Neural cell (in vitro differentiated cells): Measurements from ENCODE around the gene NDUFV2. TPM values are rescaled to one million over a fixed set of nuclear protein-coding genes. Genes with fewer than 3 reads are reported as not detected.
"Not testable (repeated sequence)": the region's sequence is repeated elsewhere in the genome, so short reads cannot be mapped to it uniquely, and the experiment has no call there.

Experiments used
- H2AFZ ChIP-seq: fragments of 200-600, 300-800 bp; sonication (generic), shearing (Covaris generic); 2 replicates; pipeline ENCODE4 v1.6.0; 2014; ENCODE audit warnings: low read depth, mild to moderate bottlenecking, antibody characterized with exemption, low read length, moderate library complexity
- H3F3A ChIP-seq: fragments of 200-600 bp; shearing (Covaris generic); 2 replicates; pipeline ENCODE4 v1.6.1; 2016; ENCODE audit warnings: mild to moderate bottlenecking, moderate library complexity, mixed read lengths, antibody characterized with exemption, low read length; ENCODE audit not compliant: insufficient read depth, poor library complexity, severe bottlenecking
- H3K27ac ChIP-seq: fragments of 200-600, 300-800 bp; sonication (generic), shearing (Covaris generic); 2 replicates; pipeline ENCODE4 v1.5.1; 2014; ENCODE audit warnings: mild to moderate bottlenecking, low read length, moderate library complexity
- H3K27me3 ChIP-seq: fragments of 300-800, 200-600 bp; sonication (generic), shearing (Covaris generic); 2 replicates; pipeline ENCODE4 v1.6.0; 2014; ENCODE audit warnings: mild to moderate bottlenecking, low read depth, low read length, moderate library complexity; ENCODE audit not compliant: insufficient read depth
- H3K36me3 ChIP-seq: fragments of 300-800, 200-600 bp; sonication (generic), shearing (Covaris generic); 2 replicates; pipeline ENCODE4 v1.5.1; 2014; ENCODE audit warnings: mild to moderate bottlenecking, antibody characterized with exemption, low read length, moderate library complexity; ENCODE audit not compliant: insufficient read depth
- H3K4me2 ChIP-seq: fragments of 300-800, 200-600 bp; sonication (generic), shearing (Covaris generic); 2 replicates; pipeline ENCODE4 v1.6.0; 2014; ENCODE audit warnings: mild to moderate bottlenecking, low read length
- H3K4me3 ChIP-seq: fragments of 300-800, 200-600 bp; sonication (generic), shearing (Covaris generic); 2 replicates; pipeline ENCODE4 v1.5.1; 2014; ENCODE audit warnings: mild to moderate bottlenecking, low read length, moderate library complexity
- H3K79me2 ChIP-seq: fragments of 200-600 bp; shearing (Covaris generic); replicated peaks from 2 replicates; pipeline ENCODE4 v1.6.0; 2014; ENCODE audit warnings: mild to moderate bottlenecking, low read length, moderate library complexity; ENCODE audit not compliant: insufficient read depth
- H3K9ac ChIP-seq: fragments of 300-800, 200-600 bp; sonication (generic), shearing (Covaris generic); 2 replicates; pipeline ENCODE4 v1.6.1; 2016; ENCODE audit warnings: mild to moderate bottlenecking, low read length, mixed read lengths
- H3K9me2 ChIP-seq: fragments of 200-600 bp; shearing (Covaris generic); 2 replicates; pipeline ENCODE4 v1.6.1; 2016; ENCODE audit warnings: mild to moderate bottlenecking, low read length, mixed read lengths; ENCODE audit not compliant: insufficient read depth
- H3K9me3 ChIP-seq: fragments of 200-600, 300-800 bp; sonication (generic), shearing (Covaris generic); 2 replicates; pipeline ENCODE4 v1.6.1; 2016; ENCODE audit warnings: mild to moderate bottlenecking, mixed run types, low read length, moderate library complexity, mixed read lengths
- H4K20me1 ChIP-seq: fragments of 200-600 bp; shearing (Covaris generic); 2 replicates; pipeline ENCODE4 v1.6.1; 2016; ENCODE audit warnings: mild to moderate bottlenecking, mixed run types; ENCODE audit not compliant: insufficient read depth
- EP300 ChIP-seq: fragments of 450-650 bp; conservative IDR thresholded peaks from 2 replicates; pipeline ENCODE4 v1.6.1; 2014; ENCODE audit warnings: antibody characterized with exemption, mild to moderate bottlenecking, moderate library complexity; ENCODE audit not compliant: poor library complexity, severe bottlenecking
- MXI1 ChIP-seq: fragments of 450-650 bp; conservative IDR thresholded peaks from 2 replicates; pipeline ENCODE4 v1.6.1; 2014; ENCODE audit warnings: antibody characterized with exemption, mild to moderate bottlenecking; ENCODE audit not compliant: poor library complexity, severe bottlenecking
- POLR2AphosphoS5 ChIP-seq: IDR thresholded peaks from 2 replicates; pipeline ENCODE4 v1.6.1; 2012
- RAD21 ChIP-seq: fragments of 450-650 bp; conservative IDR thresholded peaks from 2 replicates; pipeline ENCODE4 v1.6.1; 2014; ENCODE audit warnings: antibody characterized with exemption, mild to moderate bottlenecking, moderate library complexity
- SMC3 ChIP-seq: fragments of 450-650 bp; conservative IDR thresholded peaks from 2 replicates; pipeline ENCODE4 v1.6.1; 2014; ENCODE audit warnings: antibody characterized with exemption, mild to moderate bottlenecking, moderate library complexity; ENCODE audit not compliant: poor library complexity
- TAF1 ChIP-seq: IDR thresholded peaks from 2 replicates; pipeline ENCODE4 v1.6.1; 2012; ENCODE audit warnings: low read depth
- polyA plus RNA-seq: library from polyadenylated mRNA; depleted of rRNA; stranded (reverse); fragments of >200 nt; gene quantifications from 2 replicates; pipeline ENCODE4 v1.2.3, GENCODE V29; 2014
- TF ChIP-seq, protein P1 (sequence below): fragments of 450-650 bp; IDR thresholded peaks from 2 replicates; pipeline ENCODE4 v1.5.1; 2014; ENCODE audit warnings: antibody characterized with exemption, mild to moderate bottlenecking, moderate library complexity; ENCODE audit not compliant: poor library complexity, severe bottlenecking
- TF ChIP-seq, protein P2 (sequence below): IDR thresholded peaks from 2 replicates; pipeline ENCODE4 v1.6.1; 2012; ENCODE audit warnings: borderline replicate concordance

NDUFV2 gene
- polyA plus RNA-seq, 1 donor from 2014 or later, result 285 TPM

GRCh38 chr18:9088252-9088651 lies 14.2 kb upstream of the NDUFV2 start:
- TF ChIP-seq RAD21 (no peak), POLR2AphosphoS5 (no peak), EP300 (no peak), SMC3 (no peak)
- H3F3A ChIP-seq, result no peaks in the 10 kb centered on the region

GRCh38 chr18:9088727-9089126 lies 13.8 kb upstream of the NDUFV2 start:
- H3K9me2 ChIP-seq, H3F3A ChIP-seq, H3K9me3 ChIP-seq, H3K4me2 ChIP-seq, H3K9ac ChIP-seq, H3K36me3 ChIP-seq, H3K79me2 ChIP-seq, H3K27ac ChIP-seq, H3K27me3 ChIP-seq, H4K20me1 ChIP-seq, H2AFZ ChIP-seq, H3K4me3 ChIP-seq: not testable (repeated sequence)

More at GRCh38 chr18:9088252-9088651, 14.2 kb upstream of the NDUFV2 start:
- no peaks in the 10 kb centered on the region for H3K9me2 ChIP-seq
- no peak overlapping the region for H2AFZ ChIP-seq
- no peak overlapping the region for H3K9ac ChIP-seq
- H3K4me2 ChIP-seq, result no peak overlapping the region
- H3K79me2 ChIP-seq, result no peaks in the 10 kb centered on the region
- H4K20me1 ChIP-seq, result no peaks in the 10 kb centered on the region
- no peak overlapping the region for H3K4me3 ChIP-seq
- H3K9me3 ChIP-seq, result no peaks in the 10 kb centered on the region
- H3K27ac ChIP-seq, result no peak overlapping the region
- no peaks in the 10 kb centered on the region for H3K27me3 ChIP-seq
- H3K36me3 ChIP-seq, result no peaks in the 10 kb centered on the region

- Histone ChIP-seq H4K20me1 (no peaks in the 10 kb centered on the region), H3K9me3 (no peaks in the 10 kb centered on the region), H3K9me2 (no peaks in the 10 kb centered on the region), H3K79me2 (no peaks in the 10 kb centered on the region), H3F3A (no peaks in the 10 kb centered on the region), H3K9ac (no peak overlapping the region), H3K27ac (no peak overlapping the region), H3K4me2 (no peak overlapping the region), H3K27me3 (no peaks in the 10 kb centered on the region), H3K4me3 (no peak overlapping the region), H3K36me3 (no peaks in the 10 kb centered on the region), H2AFZ (no peak overlapping the region)
- no peak for TF ChIP-seq RAD21
- no peak for TF ChIP-seq EP300
- TF ChIP-seq SMC3, result no peak
- no peak for TF ChIP-seq POLR2AphosphoS5
- TF ChIP-seq, protein P1, sequence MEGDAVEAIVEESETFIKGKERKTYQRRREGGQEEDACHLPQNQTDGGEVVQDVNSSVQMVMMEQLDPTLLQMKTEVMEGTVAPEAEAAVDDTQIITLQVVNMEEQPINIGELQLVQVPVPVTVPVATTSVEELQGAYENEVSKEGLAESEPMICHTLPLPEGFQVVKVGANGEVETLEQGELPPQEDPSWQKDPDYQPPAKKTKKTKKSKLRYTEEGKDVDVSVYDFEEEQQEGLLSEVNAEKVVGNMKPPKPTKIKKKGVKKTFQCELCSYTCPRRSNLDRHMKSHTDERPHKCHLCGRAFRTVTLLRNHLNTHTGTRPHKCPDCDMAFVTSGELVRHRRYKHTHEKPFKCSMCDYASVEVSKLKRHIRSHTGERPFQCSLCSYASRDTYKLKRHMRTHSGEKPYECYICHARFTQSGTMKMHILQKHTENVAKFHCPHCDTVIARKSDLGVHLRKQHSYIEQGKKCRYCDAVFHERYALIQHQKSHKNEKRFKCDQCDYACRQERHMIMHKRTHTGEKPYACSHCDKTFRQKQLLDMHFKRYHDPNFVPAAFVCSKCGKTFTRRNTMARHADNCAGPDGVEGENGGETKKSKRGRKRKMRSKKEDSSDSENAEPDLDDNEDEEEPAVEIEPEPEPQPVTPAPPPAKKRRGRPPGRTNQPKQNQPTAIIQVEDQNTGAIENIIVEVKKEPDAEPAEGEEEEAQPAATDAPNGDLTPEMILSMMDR, result no peak
- TF ChIP-seq MXI1, result no peak
- TF ChIP-seq, protein P2, sequence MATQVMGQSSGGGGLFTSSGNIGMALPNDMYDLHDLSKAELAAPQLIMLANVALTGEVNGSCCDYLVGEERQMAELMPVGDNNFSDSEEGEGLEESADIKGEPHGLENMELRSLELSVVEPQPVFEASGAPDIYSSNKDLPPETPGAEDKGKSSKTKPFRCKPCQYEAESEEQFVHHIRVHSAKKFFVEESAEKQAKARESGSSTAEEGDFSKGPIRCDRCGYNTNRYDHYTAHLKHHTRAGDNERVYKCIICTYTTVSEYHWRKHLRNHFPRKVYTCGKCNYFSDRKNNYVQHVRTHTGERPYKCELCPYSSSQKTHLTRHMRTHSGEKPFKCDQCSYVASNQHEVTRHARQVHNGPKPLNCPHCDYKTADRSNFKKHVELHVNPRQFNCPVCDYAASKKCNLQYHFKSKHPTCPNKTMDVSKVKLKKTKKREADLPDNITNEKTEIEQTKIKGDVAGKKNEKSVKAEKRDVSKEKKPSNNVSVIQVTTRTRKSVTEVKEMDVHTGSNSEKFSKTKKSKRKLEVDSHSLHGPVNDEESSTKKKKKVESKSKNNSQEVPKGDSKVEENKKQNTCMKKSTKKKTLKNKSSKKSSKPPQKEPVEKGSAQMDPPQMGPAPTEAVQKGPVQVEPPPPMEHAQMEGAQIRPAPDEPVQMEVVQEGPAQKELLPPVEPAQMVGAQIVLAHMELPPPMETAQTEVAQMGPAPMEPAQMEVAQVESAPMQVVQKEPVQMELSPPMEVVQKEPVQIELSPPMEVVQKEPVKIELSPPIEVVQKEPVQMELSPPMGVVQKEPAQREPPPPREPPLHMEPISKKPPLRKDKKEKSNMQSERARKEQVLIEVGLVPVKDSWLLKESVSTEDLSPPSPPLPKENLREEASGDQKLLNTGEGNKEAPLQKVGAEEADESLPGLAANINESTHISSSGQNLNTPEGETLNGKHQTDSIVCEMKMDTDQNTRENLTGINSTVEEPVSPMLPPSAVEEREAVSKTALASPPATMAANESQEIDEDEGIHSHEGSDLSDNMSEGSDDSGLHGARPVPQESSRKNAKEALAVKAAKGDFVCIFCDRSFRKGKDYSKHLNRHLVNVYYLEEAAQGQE, result no peak
- no peak for TF ChIP-seq TAF1
Measured at GRCh38 chr18:9090578-9090977, 11.9 kb upstream of the NDUFV2 start.
